Measurements from ENCODE around the gene GNG7. TPM values are rescaled to one million over a fixed set of nuclear protein-coding genes. Genes with fewer than 3 reads are reported as not detected.

GNG7 gene
- total and polyA plus RNA-seq, 4 donors, result 0.75 to 6.0 (median 2.1) TPM

- Histone ChIP-seq H3K4me3 (ENCODE audit: low read length in 2 of 2) (no peak overlapping the region), H3K27ac (ENCODE audit: low read depth in 1 of 2, low read length in 2 of 2) (no peak overlapping the region), H3K27me3 (ENCODE audit: control insufficient read depth in 1 of 2, insufficient read depth in 2 of 2, low read length in 1 of 2) (no peaks in the 10 kb centered on the region), H3K36me3 (ENCODE audit: control insufficient read depth in 1 of 2, insufficient read depth in 2 of 2, low read length in 1 of 2) (no peaks in the 10 kb centered on the region), H3K9me3 (ENCODE audit: control insufficient read depth, low read length) (no peaks in the 10 kb centered on the region), H3K4me1 (ENCODE audit: control insufficient read depth in 1 of 2, insufficient read depth in 2 of 2, low read length in 2 of 2) (no peaks in the 10 kb centered on the region)
- intact Hi-C loops (cut with DNase I), result loop anchor here (2.0 kb wide), 2 partner anchors 61 to 65 kb away; no protein-coding TSS in a partner anchor
- peak in 1 of 2 donors; percentile 79 for DNase-seq
- no peak for ATAC-seq (ENCODE audit: low FRiP score)
- 88 to 92% methylated on average over 20 of the region's 20 CpGs for WGBS, 2 donors
Measured at GRCh38 chr19:2479556-2480194, 222.8 kb downstream of the GNG7 start.

- WGBS, 2 donors, result 5% methylated on average over 31 to 39 of the region's 39 CpGs
- no peaks in the 10 kb centered on the region for H3K36me3 ChIP-seq (ENCODE audit: control insufficient read depth in 1 of 2, insufficient read depth in 2 of 2, low read length in 1 of 2)
- peak; percentile 93 for DNase-seq
- H3K27ac ChIP-seq (ENCODE audit: low read depth in 1 of 2, low read length in 2 of 2), result peak overlapping the region in 1 of 2 donors; percentile 82
- intact Hi-C loops (cut with DNase I), result loop anchor here (2.0 kb wide), 2 partner anchors 62 to 66 kb away; no protein-coding TSS in a partner anchor
- H3K9me3 ChIP-seq (ENCODE audit: control insufficient read depth, low read length), result no peaks in the 10 kb centered on the region
- peak; percentile 55 for ATAC-seq (ENCODE audit: low FRiP score)
- H3K4me1 ChIP-seq (ENCODE audit: control insufficient read depth in 1 of 2, insufficient read depth in 2 of 2, low read length in 2 of 2), result no peaks in the 10 kb centered on the region
- H3K4me3 ChIP-seq (ENCODE audit: low read length in 2 of 2), result peak overlapping the region; percentile 44 to 87
- no peaks in the 10 kb centered on the region for H3K27me3 ChIP-seq (ENCODE audit: control insufficient read depth in 1 of 2, insufficient read depth in 2 of 2, low read length in 1 of 2)
Measured at GRCh38 chr19:2478756-2479555, 223.5 kb downstream of the GNG7 start.

- H3K9me3 ChIP-seq (ENCODE audit: control insufficient read depth, low read length), result no peaks in the 10 kb centered on the region
- ATAC-seq (ENCODE audit: low FRiP score) (peak; percentile 0), DNase-seq (peak; percentile 83)
- peak overlapping the region; percentile 44 to 87 for H3K4me3 ChIP-seq (ENCODE audit: low read length in 2 of 2)
- H3K27me3 ChIP-seq (ENCODE audit: control insufficient read depth in 1 of 2, insufficient read depth in 2 of 2, low read length in 1 of 2), result no peaks in the 10 kb centered on the region
- H3K4me1 ChIP-seq (ENCODE audit: control insufficient read depth in 1 of 2, insufficient read depth in 2 of 2, low read length in 2 of 2), result no peaks in the 10 kb centered on the region
- peak overlapping the region in 1 of 2 donors; percentile 82 for H3K27ac ChIP-seq (ENCODE audit: low read depth in 1 of 2, low read length in 2 of 2)
- WGBS, 2 donors, result 1% methylated on average over 18 to 20 of the region's 20 CpGs
- H3K36me3 ChIP-seq (ENCODE audit: control insufficient read depth in 1 of 2, insufficient read depth in 2 of 2, low read length in 1 of 2), result no peaks in the 10 kb centered on the region
- intact Hi-C loops (cut with DNase I), result loop anchor here (2.0 kb wide), 2 partner anchors 62 to 66 kb away; no protein-coding TSS in a partner anchor
Measured at GRCh38 chr19:2478278-2478755, 224.2 kb downstream of the GNG7 start.

GRCh38 chr19:2477732-2478191 lies 224.7 kb downstream of the GNG7 start:
- no peaks in the 10 kb centered on the region for H3K27me3 ChIP-seq (ENCODE audit: control insufficient read depth in 1 of 2, insufficient read depth in 2 of 2, low read length in 1 of 2)
- ATAC-seq (ENCODE audit: low FRiP score) (no peak), DNase-seq (peak; percentile 69 to 79)
- no peaks in the 10 kb centered on the region for H3K4me1 ChIP-seq (ENCODE audit: control insufficient read depth in 1 of 2, insufficient read depth in 2 of 2, low read length in 2 of 2)
- peak overlapping the region; percentile 44 to 87 for H3K4me3 ChIP-seq (ENCODE audit: low read length in 2 of 2)
- H3K9me3 ChIP-seq (ENCODE audit: control insufficient read depth, low read length), result no peaks in the 10 kb centered on the region
- intact Hi-C loops (cut with DNase I), result loop anchor here (2.0 kb wide), 2 partner anchors 63 to 67 kb away; no protein-coding TSS in a partner anchor
- no peaks in the 10 kb centered on the region for H3K36me3 ChIP-seq (ENCODE audit: control insufficient read depth in 1 of 2, insufficient read depth in 2 of 2, low read length in 1 of 2)
- 1 to 3% methylated on average over 20 to 21 of the region's 21 CpGs for WGBS, 2 donors
- H3K27ac ChIP-seq (ENCODE audit: low read depth in 1 of 2, low read length in 2 of 2), result peak overlapping the region in 1 of 2 donors; percentile 80

- 0 to 1% methylated on average over 26 to 27 of the region's 27 CpGs for WGBS, 2 donors
- Histone ChIP-seq H3K4me3 (ENCODE audit: low read length in 2 of 2) (peak overlapping the region; percentile 44 to 87), H3K36me3 (ENCODE audit: control insufficient read depth in 1 of 2, insufficient read depth in 2 of 2, low read length in 1 of 2) (no peaks in the 10 kb centered on the region), H3K27me3 (ENCODE audit: control insufficient read depth in 1 of 2, insufficient read depth in 2 of 2, low read length in 1 of 2) (no peaks in the 10 kb centered on the region), H3K4me1 (ENCODE audit: control insufficient read depth in 1 of 2, insufficient read depth in 2 of 2, low read length in 2 of 2) (no peaks in the 10 kb centered on the region), H3K27ac (ENCODE audit: low read depth in 1 of 2, low read length in 2 of 2) (peak overlapping the region in 1 of 2 donors; percentile 83), H3K9me3 (ENCODE audit: control insufficient read depth, low read length) (no peaks in the 10 kb centered on the region)
- intact Hi-C loops (cut with DNase I), result no loop called here
- DNase-seq, result peak; percentile 71 to 86
- ATAC-seq (ENCODE audit: low FRiP score), result no peak
Measured at GRCh38 chr19:2477141-2477710, 225.3 kb downstream of the GNG7 start.

- intact Hi-C loops (cut with DNase I), result no loop called here
- H3K27me3 ChIP-seq (ENCODE audit: control insufficient read depth in 1 of 2, insufficient read depth in 2 of 2, low read length in 1 of 2), result no peaks in the 10 kb centered on the region
- ATAC-seq (ENCODE audit: low FRiP score) (peak; percentile 13), DNase-seq (peak; percentile 81 to 89)
- no peaks in the 10 kb centered on the region for H3K9me3 ChIP-seq (ENCODE audit: control insufficient read depth, low read length)
- peak overlapping the region; percentile 44 to 87 for H3K4me3 ChIP-seq (ENCODE audit: low read length in 2 of 2)
- H3K27ac ChIP-seq (ENCODE audit: low read depth in 1 of 2, low read length in 2 of 2), result peak overlapping the region; percentile 6 to 83
- H3K36me3 ChIP-seq (ENCODE audit: control insufficient read depth in 1 of 2, insufficient read depth in 2 of 2, low read length in 1 of 2), result no peaks in the 10 kb centered on the region
- 1% methylated on average over 41 to 42 of the region's 42 CpGs for WGBS, 2 donors
- no peaks in the 10 kb centered on the region for H3K4me1 ChIP-seq (ENCODE audit: control insufficient read depth in 1 of 2, insufficient read depth in 2 of 2, low read length in 2 of 2)
Measured at GRCh38 chr19:2476451-2477140, 225.9 kb downstream of the GNG7 start.

GRCh38 chr19:2475702-2476450 lies 226.6 kb downstream of the GNG7 start, which contains the start of gene GADD45B:
Gene GADD45B (plus strand): TSS chr19:2476127. CDS start chr19:2476359, 232 bp downstream.
- DNase-seq (peak; percentile 99), ATAC-seq (ENCODE audit: low FRiP score) (peak; percentile 92)
- intact Hi-C loops (cut with DNase I), result loop anchor here (1.0 to 2.0 kb wide), 3 partner anchors 103 to 135 kb away; no protein-coding TSS in a partner anchor
- Histone ChIP-seq H3K36me3 (ENCODE audit: control insufficient read depth in 1 of 2, insufficient read depth in 2 of 2, low read length in 1 of 2) (no peaks in the 10 kb centered on the region), H3K9me3 (ENCODE audit: control insufficient read depth, low read length) (no peaks in the 10 kb centered on the region), H3K4me1 (ENCODE audit: control insufficient read depth in 1 of 2, insufficient read depth in 2 of 2, low read length in 2 of 2) (no peaks in the 10 kb centered on the region), H3K27ac (ENCODE audit: low read depth in 1 of 2, low read length in 2 of 2) (peak within 1 kb of the TSS; percentile 62 to 95), H3K27me3 (ENCODE audit: control insufficient read depth in 1 of 2, insufficient read depth in 2 of 2, low read length in 1 of 2) (no peaks in the 10 kb centered on the region), H3K4me3 (ENCODE audit: low read length in 2 of 2) (peak within 1 kb of the TSS; percentile 44 to 87)
- 0 to 1% methylated on average over 57 to 70 of the region's 70 CpGs for WGBS, 2 donors

Measured in aorta (tissue), 5 donors.